ENCODE measurements around the gene PTGES2.
A peak's percentile ranks its signal among the peaks of the same experiment; 100 is the strongest.

PTGES2 gene

DNA sequence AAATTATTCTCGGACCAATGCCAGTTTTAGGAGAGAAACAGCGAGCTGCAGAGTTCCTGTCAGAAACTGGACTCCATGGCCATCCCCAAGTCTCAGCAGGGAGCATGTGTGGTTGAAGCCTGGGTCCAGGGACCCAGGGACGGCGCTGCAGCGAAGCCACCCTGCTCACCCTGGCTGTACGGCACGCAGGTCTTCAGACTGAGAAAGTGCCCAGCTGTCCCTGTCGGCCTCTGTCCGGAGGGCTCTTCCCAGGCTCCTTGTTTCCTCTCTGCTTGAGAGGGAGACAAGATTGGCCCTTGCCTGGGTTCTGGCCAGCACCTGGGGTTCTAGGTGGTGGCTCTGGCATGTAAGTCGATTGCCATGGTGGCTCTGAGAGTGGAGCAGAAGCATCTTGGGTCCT lies 26.9 kb downstream of the PTGES2 start:
- TF ChIP-seq JUND (IDR thresholded peaks at IDR 0.05; ENCODE audit: low read depth), result no peak

DNA sequence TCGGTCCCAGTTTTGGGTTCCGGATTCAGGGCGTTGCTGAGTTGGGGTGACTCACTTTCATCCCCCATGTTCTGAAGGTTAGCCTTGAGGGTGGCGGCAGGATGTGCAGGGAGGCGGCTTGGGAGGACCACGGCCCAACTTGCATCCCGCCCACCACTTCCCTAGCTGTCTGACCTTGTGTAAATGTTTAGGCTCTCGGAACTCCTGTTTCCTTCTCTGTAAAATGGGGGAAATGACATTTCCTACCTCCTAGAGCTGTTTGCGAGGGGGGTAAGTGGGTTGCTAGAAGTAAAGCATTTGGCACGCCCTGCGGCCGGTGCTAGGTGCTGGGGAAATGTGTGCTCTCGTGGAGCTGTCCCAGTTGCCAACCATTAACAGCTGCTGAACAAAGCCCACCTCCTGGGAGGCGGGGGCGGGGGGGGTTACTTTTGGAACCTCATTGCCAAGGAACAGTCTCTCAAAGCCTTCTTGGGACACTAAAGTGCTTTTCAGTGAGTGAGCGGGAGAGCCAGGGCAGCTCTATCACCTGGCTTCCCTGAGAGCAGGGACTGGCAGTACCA lies 27.5 kb downstream of the PTGES2 start:
- no peak for DNase-seq (ENCODE audit: low read depth in 1 of 2, low spot score in 1 of 2)
- TF ChIP-seq JUND (IDR thresholded peaks at IDR 0.05; ENCODE audit: low read depth), result no peak
- in situ Hi-C loops (cut with HindIII; ENCODE audit: low pct_unique_long_range_greater_than_20kb, low sequenced_read_pairs), result no loop called here

More for the DNA sequence above, 26.9 kb downstream of the PTGES2 start:
- in situ Hi-C loops (cut with HindIII; ENCODE audit: low pct_unique_long_range_greater_than_20kb, low sequenced_read_pairs), result no loop called here
- DNase-seq (ENCODE audit: low read depth in 1 of 2, low spot score in 1 of 2), result no peak

DNA sequence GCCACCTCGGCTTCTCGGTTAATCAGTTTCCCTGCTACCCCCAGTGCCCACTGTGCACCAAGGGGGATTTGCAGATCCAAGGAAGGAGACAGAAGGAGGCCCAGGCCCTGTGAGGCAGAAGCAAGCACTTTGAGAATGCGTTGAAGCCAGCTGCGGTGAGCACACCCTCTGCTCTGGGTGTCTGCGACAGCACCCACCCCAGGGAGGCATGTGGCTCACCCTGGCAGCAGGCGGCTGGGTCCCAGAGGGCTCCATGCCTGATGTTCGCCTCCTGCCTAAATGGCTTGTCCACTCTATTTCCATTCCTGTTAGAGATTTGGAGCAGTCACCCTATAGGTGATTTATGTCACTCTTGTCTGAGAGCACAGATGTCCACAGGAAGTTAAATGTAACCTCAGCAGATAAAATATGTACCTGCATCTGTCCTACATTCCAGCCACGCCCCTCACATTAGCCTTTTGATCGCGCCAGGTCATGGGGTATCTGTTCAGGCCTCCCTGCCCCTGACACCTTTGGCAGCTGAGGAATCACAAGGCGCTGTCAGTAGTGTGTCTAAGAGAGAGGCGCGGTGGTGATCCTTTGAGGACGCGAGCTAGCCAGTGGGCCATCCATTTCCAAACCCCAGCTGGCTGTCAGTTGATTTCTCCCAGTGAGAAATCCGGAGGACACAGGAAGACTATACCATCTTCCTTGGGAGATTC lies 28.1 kb downstream of the PTGES2 start:
- DNase-seq (ENCODE audit: low read depth in 1 of 2, low spot score in 1 of 2), result no peak
- TF ChIP-seq JUND (IDR thresholded peaks at IDR 0.05; ENCODE audit: low read depth), result no peak
- in situ Hi-C loops (cut with HindIII; ENCODE audit: low pct_unique_long_range_greater_than_20kb, low sequenced_read_pairs), result no loop called here

DNA sequence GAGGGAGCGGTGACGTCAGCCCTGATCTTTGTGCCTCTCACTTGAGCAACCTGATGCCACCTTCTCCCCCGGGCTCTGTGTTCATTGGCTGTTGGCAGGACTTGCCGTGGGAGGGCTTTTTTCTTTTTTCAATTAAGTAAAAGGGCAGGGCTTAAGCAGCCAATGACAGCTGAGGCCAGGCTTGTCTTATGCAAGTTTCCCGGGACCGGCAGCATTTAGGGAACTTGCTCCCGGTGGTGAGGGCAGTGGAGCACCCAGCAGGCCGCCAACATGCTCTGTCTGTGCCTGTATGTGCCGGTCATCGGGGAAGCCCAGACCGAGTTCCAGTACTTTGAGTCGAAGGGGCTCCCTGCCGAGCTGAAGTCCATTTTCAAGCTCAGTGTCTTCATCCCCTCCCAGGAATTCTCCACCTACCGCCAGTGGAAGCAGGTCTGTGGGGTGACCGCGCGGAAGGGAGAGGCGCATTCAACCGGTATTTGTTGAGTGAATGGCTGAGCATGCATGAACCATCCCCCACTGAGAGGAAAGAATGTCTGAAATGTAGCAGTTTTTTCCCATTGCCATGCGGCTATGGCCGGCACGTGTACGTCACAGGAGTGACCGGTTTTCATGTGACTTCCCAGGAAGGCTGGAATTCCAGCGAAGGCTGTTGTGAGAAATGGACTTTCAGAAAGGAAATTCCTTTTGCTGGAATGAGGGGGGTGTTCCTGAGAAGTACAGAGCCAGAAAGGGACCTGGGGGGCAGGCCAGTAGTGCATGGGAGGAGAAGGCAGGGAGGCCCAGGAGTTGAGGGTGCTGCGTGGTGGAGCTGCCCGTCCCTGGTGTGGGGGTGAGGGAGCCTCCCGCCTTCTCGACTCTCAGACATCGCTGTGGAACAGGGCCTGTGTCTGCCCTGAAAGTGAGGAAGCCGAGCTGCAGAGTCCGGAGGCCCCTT lies 29.0 kb downstream of the PTGES2 start:
- DNase-seq (ENCODE audit: low read depth in 1 of 2, low spot score in 1 of 2), result peak; percentile 90 to 100
- TF ChIP-seq JUND (IDR thresholded peaks at IDR 0.05; ENCODE audit: low read depth), result peak; percentile 55; the same call in 1 of the 2 replicates
- in situ Hi-C loops (cut with HindIII; ENCODE audit: low pct_unique_long_range_greater_than_20kb, low sequenced_read_pairs), result no loop called here

DNA sequence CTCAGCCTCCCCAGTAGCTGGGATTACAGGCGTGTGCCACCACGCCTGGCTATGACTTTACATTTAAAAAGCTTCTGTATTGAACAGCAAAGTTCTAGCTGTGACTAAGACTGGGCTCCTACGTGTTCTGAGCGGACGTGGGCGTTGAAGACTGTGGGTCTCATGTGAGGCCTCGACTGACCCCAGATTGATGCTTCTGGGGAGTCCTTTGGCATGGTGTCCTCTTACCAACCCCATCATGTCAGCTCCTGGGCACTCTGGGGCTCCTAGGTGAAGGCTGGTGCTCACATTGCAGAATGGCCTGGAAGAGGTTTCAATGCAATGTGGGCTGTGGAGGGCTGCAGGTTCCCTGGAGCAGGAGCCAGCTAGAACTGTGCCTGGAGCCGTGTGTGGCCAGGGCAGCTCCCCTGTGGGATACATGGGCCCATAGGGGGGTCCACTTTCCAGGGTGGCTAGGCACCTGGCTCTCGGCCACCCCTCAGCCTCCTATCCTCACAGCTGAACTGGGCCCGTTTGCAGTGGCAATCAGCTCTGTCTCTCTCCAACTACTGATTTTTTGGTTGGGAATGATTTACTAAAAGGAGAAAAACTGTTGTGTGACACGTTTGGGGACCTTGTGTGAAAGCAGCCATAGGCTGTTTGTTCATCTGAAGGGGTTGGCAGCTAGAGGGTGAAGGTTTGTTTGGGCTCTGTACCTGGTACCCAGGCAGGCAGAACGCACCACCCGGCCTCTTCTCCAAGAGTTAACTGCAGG lies 29.8 kb downstream of the PTGES2 start:
- DNase-seq (ENCODE audit: low read depth in 1 of 2, low spot score in 1 of 2), result no peak
- TF ChIP-seq JUND (IDR thresholded peaks at IDR 0.05; ENCODE audit: low read depth), result no peak
- in situ Hi-C loops (cut with HindIII; ENCODE audit: low pct_unique_long_range_greater_than_20kb, low sequenced_read_pairs), result no loop called here

DNA sequence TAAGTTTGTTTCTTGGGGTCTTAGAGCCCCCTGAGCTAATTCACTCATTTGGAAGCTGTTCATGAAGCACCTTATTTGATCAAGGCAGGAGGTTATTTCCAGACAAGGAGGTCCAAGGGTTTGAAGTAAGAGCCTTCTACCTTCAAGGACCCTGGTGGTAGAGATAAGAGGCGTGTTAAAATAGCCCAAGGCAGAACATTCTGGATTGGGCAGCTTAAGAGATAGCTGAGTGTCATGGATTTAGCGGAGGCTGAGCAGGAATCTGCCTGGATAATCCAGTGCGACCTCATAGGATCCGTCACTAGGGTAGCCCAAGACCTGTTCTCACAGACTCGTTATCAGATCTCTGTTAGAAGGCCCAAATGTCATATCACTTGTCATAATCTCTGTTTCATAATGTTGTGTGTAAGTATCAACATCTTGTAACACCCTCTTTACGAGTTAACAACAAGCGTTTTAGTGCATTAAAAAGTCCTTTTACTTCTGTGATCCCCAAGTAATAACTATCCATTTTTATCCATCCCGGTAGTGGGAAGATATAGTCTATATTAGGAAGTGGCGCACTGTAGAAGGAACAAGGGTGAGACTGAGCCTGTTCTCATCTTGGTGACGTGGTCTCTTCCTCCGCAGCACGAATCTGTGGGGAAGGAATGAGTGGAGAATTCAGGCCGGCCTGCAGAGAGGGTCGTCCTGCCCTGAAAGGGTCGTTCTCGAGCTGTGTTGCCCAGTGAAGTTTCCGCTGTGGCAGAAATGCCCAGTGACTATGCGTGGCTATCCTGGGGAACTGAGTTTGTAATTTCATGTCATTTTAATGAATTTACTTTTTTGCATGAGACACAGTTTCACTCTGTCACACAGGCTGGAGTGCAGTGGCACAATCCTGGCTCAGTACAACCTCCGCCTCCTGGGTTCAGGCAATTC lies 30.7 kb downstream of the PTGES2 start:
- no peak for DNase-seq (ENCODE audit: low read depth in 1 of 2, low spot score in 1 of 2)
- in situ Hi-C loops (cut with HindIII; ENCODE audit: low pct_unique_long_range_greater_than_20kb, low sequenced_read_pairs), result no loop called here
- TF ChIP-seq JUND (IDR thresholded peaks at IDR 0.05; ENCODE audit: low read depth), result no peak

DNA sequence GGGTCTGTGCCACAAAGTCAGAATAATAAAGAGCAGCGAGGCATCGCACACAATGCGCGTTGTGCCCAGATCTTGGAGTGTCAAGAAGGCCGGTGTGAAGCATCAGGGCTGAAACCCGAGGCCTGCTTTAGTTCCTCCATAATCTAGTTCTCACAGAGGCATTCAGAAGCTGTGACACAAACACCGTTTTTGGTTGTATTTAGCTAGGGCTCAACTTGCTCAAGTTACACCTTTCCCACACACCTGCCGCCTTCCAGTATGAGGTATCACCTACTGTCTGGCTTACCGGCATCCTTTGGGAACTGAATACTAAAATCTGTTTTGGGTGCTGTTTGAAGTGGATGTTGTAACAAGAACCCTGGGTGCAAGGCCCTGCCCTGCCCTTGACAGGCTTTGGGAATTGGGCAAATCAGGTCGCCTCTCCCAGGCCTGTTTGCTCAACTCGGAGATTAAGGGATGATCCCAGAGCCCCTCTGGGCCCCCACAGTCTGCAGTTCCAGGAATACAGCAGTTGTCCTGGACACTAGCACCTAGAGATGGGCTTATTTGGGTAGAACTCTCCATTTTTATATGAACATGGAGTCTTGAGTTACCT lies 32.5 kb downstream of the PTGES2 start:
- no peak for DNase-seq (ENCODE audit: low read depth in 1 of 2, low spot score in 1 of 2)
- TF ChIP-seq JUND (IDR thresholded peaks at IDR 0.05; ENCODE audit: low read depth), result no peak

DNA sequence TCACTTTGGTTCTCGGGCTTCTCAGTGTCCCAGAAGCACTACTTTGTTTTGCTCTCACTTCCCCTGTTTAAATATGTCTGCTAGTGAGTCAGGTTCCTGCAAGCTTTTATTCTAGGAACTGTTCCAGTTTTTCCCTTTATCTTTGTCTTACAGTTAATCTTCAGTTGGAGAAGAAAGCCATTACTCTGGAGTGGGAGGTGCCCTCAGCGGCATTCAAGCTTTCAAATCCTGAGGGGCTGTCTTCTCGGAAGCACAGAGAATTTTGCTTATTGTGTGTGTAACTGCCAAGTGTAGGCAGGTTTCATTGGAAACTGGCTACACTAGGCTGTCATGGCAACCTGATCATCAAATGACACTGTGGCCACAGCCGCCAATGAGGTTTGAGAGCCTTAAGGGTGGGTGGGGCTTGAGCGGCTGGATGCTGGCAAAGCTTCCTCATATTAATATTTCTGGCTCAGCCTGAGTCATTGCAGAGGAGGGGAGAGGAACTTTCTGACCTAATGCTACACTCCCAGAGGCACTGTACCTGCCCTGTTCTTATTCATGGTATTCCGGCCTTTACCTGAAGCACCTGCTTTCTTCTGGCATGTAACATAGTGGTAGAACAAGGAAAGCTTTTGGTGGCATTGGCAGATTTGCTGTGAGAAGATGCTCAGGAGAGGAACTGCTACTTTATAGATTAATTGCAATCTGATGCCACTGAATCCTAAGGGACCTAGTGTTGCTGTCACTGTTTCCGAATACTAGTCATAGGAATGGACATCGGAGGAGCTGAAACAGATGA lies 33.2 kb downstream of the PTGES2 start:
- DNase-seq (ENCODE audit: low read depth in 1 of 2, low spot score in 1 of 2), result peak; percentile 88 to 97
- TF ChIP-seq JUND (IDR thresholded peaks at IDR 0.05; ENCODE audit: low read depth), result no peak
- in situ Hi-C loops (cut with HindIII; ENCODE audit: low pct_unique_long_range_greater_than_20kb, low sequenced_read_pairs), result no loop called here

More for the DNA sequence above, 32.5 kb downstream of the PTGES2 start:
- in situ Hi-C loops (cut with HindIII; ENCODE audit: low pct_unique_long_range_greater_than_20kb, low sequenced_read_pairs), result no loop called here

DNA sequence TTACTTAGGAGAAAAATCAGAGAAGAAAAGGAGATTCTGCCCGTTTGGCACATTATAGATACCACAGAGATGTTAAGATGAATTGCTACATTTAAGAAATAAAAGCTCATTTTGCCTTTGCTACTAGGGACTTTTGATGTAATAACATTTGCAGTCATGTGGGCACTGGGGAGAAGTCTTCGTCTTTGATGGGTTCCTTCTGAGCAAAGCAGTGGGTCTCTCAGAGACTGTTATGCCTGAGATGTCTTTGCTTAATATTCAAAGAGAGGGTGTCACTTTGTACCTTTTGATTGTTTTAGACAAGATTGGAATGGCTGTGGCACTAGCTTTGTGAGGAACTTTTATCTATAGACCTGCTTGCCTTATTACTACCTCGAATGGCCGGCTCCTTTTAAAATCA lies 34.5 kb downstream of the PTGES2 start:
- no peak for TF ChIP-seq JUND (IDR thresholded peaks at IDR 0.05; ENCODE audit: low read depth)
- no peak for DNase-seq (ENCODE audit: low read depth in 1 of 2, low spot score in 1 of 2)
- in situ Hi-C loops (cut with HindIII; ENCODE audit: low pct_unique_long_range_greater_than_20kb, low sequenced_read_pairs), result no loop called here

DNA sequence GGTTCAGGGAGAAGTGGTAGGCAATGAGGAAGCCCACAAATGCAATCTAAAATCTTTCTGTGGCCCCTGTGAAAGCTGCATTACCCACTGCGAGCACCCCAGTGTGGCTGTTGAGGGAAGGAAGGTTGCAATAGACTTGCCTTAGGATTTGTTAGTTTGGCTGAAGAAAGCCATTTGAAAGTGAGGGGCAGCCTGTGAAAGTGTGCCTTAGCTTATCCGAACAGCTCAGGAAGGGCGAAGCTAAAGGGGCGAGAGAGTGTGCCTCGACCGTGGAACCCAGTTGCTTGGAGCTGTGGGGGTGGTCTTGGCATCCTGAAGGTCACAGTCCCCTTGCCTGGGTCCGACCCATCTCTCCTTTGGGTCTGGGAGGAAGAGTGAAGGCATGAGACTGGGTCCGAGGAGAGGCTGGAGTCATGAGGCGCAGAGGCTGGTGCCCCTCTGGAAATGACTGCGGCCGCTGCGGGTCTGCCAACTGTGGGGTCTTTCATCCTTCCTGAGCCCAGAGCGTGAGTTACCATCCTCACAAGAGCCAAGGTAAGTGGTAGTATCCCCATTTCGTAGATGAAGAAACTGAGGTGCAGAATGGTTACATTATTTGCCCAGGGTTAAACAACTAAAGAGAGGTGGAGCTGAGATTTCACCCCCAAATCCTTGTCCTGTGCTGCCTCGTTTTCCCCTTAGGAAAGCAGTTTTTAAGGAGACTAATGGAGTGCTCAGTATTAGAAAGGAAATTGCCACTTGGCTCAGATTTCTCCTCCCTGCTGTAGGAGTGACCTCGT lies 35.1 kb downstream of the PTGES2 start:
- no peak for TF ChIP-seq JUND (IDR thresholded peaks at IDR 0.05; ENCODE audit: low read depth)
- in situ Hi-C loops (cut with HindIII; ENCODE audit: low pct_unique_long_range_greater_than_20kb, low sequenced_read_pairs), result no loop called here
- no peak for DNase-seq (ENCODE audit: low read depth in 1 of 2, low spot score in 1 of 2)
